HG02623 (cell line): Measurements from ENCODE around the gene ARHGAP28.
"Not testable (repeated sequence)": the region's sequence is repeated elsewhere in the genome, so short reads cannot be mapped to it uniquely, and the experiment has no call there.

ENCODE experiments used
- ATAC-seq: cut with Tn5 transposase; IDR thresholded peaks from one replicate; pipeline ENCODE4 v1.9.1; 2021; ENCODE audit warnings: moderate library complexity; ENCODE audit not compliant: unreplicated experiment

Gene ARHGAP28

DNA sequence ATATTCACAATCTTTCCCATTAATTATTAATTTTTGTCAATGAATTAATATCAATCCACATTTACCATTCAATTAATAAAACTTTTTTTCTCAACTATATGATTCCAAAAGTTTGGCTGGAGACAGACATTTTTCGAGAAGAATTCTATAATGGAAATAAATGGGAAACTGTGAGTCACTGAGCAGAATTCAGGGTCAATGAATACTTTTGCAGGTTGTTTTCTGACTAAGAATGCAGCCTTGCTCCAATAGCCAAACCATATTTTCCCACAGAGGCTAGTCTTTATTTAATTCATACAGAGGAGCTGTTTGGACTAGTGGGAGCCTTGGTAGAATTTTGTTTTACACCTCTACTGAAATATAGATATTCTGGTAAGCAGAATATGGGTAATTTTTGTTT is 82.3 kb downstream of the ARHGAP28 start:
- no peak for ATAC-seq

- no peak for ATAC-seq
Measured at GRCh38 chr18:6814882-6815425, 85.4 kb downstream of the ARHGAP28 start.

DNA sequence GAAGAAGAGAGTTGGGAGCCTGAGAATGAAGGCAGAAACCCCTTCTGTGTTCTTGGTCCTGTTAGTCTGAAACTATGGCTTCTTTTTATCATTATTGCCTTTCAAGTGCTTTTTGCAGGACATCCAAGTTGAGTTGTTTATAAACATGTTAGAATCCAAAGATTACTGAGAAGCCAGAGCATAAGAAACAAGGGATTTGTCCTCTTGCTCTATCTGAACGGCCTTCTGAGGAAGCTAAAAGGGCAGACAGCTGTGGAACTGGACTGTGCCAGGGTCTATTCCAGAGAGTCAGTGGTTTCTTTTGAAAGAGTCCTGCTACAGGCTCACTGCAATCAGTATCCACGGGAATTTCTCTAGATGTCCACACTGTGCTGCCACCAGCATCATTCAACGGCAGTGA is 86.6 kb downstream of the ARHGAP28 start:
- no peak for ATAC-seq

DNA sequence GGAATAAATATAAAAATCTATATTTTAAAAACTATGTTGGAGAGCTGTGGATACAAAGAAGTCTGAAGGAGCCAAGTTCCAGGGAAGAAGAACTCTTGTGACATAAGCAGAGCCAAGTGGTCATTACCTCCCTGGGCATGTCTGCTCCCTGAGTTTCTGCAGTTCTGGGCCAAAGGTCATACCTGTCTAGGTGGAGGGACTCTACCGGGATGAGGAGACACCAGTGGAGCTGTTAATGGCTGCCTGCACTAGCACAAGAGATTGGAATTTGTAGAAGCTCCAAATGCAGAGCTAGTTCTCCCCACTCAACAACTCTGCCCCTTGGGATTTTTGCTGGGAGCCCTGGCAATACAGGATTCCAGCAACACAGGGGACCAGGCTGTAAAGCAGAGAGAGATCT is 89.8 kb downstream of the ARHGAP28 start:
- ATAC-seq: no peak

- no peak for ATAC-seq
Measured at GRCh38 chr18:6820314-6820713, 90.8 kb downstream of the ARHGAP28 start.

- ATAC-seq: no peak
Measured at GRCh38 chr18:6821356-6821755, 91.8 kb downstream of the ARHGAP28 start.

GRCh38 chr18:6827161-6827560 is 97.6 kb downstream of the ARHGAP28 start:
- ATAC-seq: not testable (repeated sequence)

DNA sequence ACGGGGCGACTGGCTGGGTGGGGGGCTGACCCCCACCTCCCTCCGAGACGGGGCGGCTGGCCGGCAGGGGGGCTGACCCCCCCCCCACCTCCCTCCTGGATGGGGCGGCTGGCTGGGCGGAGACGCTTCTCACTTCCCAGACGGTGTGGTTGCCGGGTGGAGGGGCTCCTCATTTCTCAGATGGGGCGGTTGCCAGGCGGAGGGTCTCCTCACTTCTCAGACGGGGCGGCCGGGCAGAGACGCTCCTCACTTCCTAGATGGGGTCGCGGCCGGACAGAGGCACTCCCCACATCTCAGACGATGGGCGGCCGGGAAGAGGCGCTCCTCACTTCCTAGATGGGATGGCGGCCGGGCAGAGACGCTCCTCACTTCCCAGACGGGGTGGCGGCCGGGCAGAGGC is 98.0 kb downstream of the ARHGAP28 start:
- ATAC-seq: not testable (repeated sequence)

GRCh38 chr18:6830916-6831315 is 101.4 kb downstream of the ARHGAP28 start:
- ATAC-seq: no peak

GRCh38 chr18:6835345-6835744 is 105.8 kb downstream of the ARHGAP28 start:
- ATAC-seq: no peak

DNA sequence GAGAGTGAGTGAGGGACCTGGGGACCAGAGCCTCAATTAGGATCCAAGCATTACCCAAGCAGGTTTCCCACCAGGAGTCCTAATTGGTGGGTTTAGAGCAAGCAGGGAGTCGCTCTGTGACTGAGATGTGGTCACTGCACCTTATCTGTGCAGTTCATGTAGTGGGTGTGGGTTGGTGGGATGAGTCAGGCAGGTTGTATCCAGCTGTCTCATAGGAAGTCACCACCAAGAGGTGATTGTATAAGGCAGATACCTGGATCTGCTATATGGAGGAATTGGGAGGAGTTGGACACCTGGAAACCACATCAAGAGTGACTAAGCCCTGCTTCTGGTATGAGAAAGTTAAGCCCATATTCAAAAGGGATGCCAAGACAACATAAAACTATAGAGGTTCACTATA is 106.8 kb downstream of the ARHGAP28 start:
- ATAC-seq: no peak

- no peak for ATAC-seq
Measured at GRCh38 chr18:6837904-6838303, 108.4 kb downstream of the ARHGAP28 start.

- no peak for ATAC-seq
Measured at GRCh38 chr18:6842081-6842480, 112.6 kb downstream of the ARHGAP28 start.

GRCh38 chr18:6843308-6843707 is 113.8 kb downstream of the ARHGAP28 start:
- ATAC-seq: no peak

- not testable (repeated sequence) for ATAC-seq
Measured at GRCh38 chr18:6845521-6845920, 116.0 kb downstream of the ARHGAP28 start.

GRCh38 chr18:6850396-6850795 is 120.9 kb downstream of the ARHGAP28 start:
- ATAC-seq: no peak

DNA sequence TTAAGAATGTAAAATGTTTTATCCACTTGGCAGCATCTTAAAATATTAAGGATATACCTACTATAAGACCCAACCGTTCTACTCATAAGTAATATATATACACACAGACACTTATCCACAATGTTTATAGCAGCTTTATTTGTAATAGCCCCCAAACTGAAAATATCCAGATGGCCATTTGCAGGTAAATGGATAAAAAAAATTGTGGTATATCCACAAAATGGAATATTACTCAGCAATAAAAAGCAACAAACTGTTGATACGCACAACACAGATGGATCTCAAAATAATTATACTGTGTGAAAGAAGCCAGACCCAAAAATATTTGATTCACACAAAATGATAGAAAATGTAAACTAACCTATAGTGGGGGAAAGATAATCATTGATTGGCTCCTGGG is 122.0 kb downstream of the ARHGAP28 start:
- no peak for ATAC-seq

- no peak for ATAC-seq
Measured at GRCh38 chr18:6854811-6855210, 125.3 kb downstream of the ARHGAP28 start.

GRCh38 chr18:6855767-6856166 is 126.3 kb downstream of the ARHGAP28 start:
- no peak for ATAC-seq

GRCh38 chr18:6857300-6857699 is 127.8 kb downstream of the ARHGAP28 start:
- no peak for ATAC-seq

- no peak for ATAC-seq
Measured at GRCh38 chr18:6859676-6860422, 130.3 kb downstream of the ARHGAP28 start.

DNA sequence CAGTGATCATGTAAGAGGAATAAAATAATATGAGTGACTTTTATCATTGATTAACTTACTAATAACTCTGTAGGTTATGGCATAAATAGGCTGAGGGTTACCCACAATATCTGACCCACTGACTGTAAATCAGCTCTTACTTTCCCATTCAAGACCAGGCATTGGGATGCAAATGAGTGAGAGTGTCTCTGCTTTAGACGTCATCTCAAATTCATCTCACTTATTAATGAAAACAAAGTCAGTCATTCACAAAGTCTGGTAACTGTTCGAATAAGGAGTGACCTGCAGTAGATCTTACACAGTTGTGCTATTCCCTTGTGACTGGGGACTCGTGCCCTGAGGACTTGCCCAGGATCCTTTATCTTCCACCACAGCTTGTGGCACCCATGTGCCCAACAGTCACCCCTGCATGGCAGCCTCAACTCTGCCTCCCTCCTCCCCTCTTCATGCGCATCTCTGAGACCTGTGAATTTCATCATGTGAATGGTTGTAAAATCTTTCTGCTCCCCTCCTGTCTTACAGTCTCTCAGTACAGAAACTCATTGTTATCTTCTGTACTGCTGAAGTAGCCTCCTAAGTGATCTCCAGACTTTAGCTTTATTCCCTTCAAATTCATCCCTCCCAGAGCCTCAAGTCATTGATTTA is 131.4 kb downstream of the ARHGAP28 start:
- no peak for ATAC-seq
